Kidney (tissue), 14 donors: ENCODE results near the gene NBAS. TPM values are rescaled to one million over a fixed set of nuclear protein-coding genes. Genes with fewer than 3 reads are reported as not detected.

Source experiments
- DNase-seq, 5 donors: peaks; one replicate each; pipeline ENCODE4 v3.0.0-alpha.2; 2013 to 2020
- FAIRE-seq: peaks from 2 replicates; lab custom pipeline; 2012; peaks lifted over from hg19 to GRCh38; lab: Jason Lieb, UNC
- H3K27ac ChIP-seq, 2 donors: one replicate each; pipeline ENCODE4 v1.7.0; 2013; ENCODE audit warnings: low read depth in 2 of 2, low read length in 2 of 2, inconsistent platforms in 1 of 2
- H3K27me3 ChIP-seq: one replicate; pipeline ENCODE4 v1.7.1; 2013; ENCODE audit warnings: low read length, inconsistent platforms; ENCODE audit not compliant: control insufficient read depth, insufficient read depth
- H3K36me3 ChIP-seq, 3 donors: one replicate each; pipeline versions ENCODE4 v1.7.0 to v1.7.1; 2013; ENCODE audit warnings: low read length in 3 of 3, control low read depth in 1 of 3, inconsistent platforms in 1 of 3; ENCODE audit not compliant: insufficient read depth in 3 of 3, control insufficient read depth in 2 of 3
- H3K4me1 ChIP-seq, 3 donors: one replicate each; pipeline versions ENCODE4 v1.7.0 to v1.7.1; 2013; ENCODE audit warnings: low read length in 3 of 3, inconsistent platforms in 1 of 3, low read depth in 1 of 3; ENCODE audit not compliant: control insufficient read depth in 2 of 3, insufficient read depth in 2 of 3
- H3K4me3 ChIP-seq, 3 donors: one replicate each; pipeline versions ENCODE4 v1.7.0 to v1.8.1; 2013; ENCODE audit warnings: low read length in 3 of 3, control low read depth in 1 of 3, inconsistent platforms in 1 of 3
- H3K9ac ChIP-seq, 3 donors: one replicate each; pipeline versions ENCODE4 v1.7.0 to v1.7.1; 2013; ENCODE audit warnings: low read length in 3 of 3, control low read depth in 1 of 3, inconsistent platforms in 1 of 3
- H3K9me3 ChIP-seq, 3 donors: one replicate each; pipeline versions ENCODE4 v1.7.0 to v1.7.1; 2013; ENCODE audit warnings: low read length in 3 of 3, control low read depth in 1 of 3, inconsistent platforms in 1 of 3; ENCODE audit not compliant: control insufficient read depth in 2 of 3, insufficient read depth in 1 of 3
- CTCF ChIP-seq: IDR thresholded peaks from 3 replicates; pipeline ENCODE4 v1.5.1; 2012; ENCODE audit warnings: mild to moderate bottlenecking, moderate library complexity, borderline replicate concordance; ENCODE audit not compliant: insufficient read depth; ENCODE audit errors: extremely low read depth
- intact Hi-C: fragments of 100-400 bp; cut with DNase I; formaldehyde crosslinking; loops from one replicate; pipeline ENCODE4 v1.11.1; 2022
- polyA plus RNA-seq: library from polyadenylated mRNA; stranded (reverse); fragments of 350-450 nt; fragmentation: Illumina TruSeq; extraction: RNeasy Lipid Tissue Mini Kit (QIAGEN cat#74804); gene quantifications from one replicate; pipeline ENCODE4 v1.2.3, GENCODE V29; 2014; ENCODE audit warnings: low read depth, low replicate concordance; ENCODE audit not compliant: insufficient read depth
- total RNA-seq: library from RNA; stranded (reverse); fragmentation: NEBNext Ultra II Directional; extraction: Animal tissue kit (Norgen Biotek cat#: 25700); gene quantifications from one replicate; pipeline ENCODE4 v1.2.1, GENCODE V29; 2021
- donor health status: control.
- donor health status: control.
- donor health status: control.
- donor health status: control.
- donor health status: control.
- donor health status: DM: yes; HTN: yes; CAD: no.
- donor health status: Normal renal cell carcinoma (clear cell type).

Gene NBAS
- total and polyA plus RNA-seq, 2 donors from 2014 or later: 40.8 to 44.2 TPM

GRCh38 chr2:15359716-15360531 lies 201.2 kb downstream of the NBAS start:
- no peak for TF ChIP-seq CTCF
- no peaks in the 10 kb centered on the region for H3K27me3 ChIP-seq
- intact Hi-C loops: no loop called here
- H3K4me1 ChIP-seq: no peaks in the 10 kb centered on the region
- DNase-seq (no peak), FAIRE-seq (no peak)
- no peaks in the 10 kb centered on the region for H3K9me3 ChIP-seq
- H3K36me3 ChIP-seq: peaks cover 0 to 3% (median 3%) of the 10 kb centered on the region in 3 donors
- no peak overlapping the region for H3K27ac ChIP-seq
- H3K9ac ChIP-seq: no peak overlapping the region
- no peak overlapping the region for H3K4me3 ChIP-seq

GRCh38 chr2:15357922-15358321 lies 203.2 kb downstream of the NBAS start:
- Histone ChIP-seq H3K4me3 (no peak overlapping the region), H3K9ac (no peak overlapping the region), H3K27ac (no peak overlapping the region), H3K27me3 (no peaks in the 10 kb centered on the region), H3K36me3 (peaks cover 0 to 4% (median 3%) of the 10 kb centered on the region in 3 donors), H3K9me3 (no peaks in the 10 kb centered on the region), H3K4me1 (no peaks in the 10 kb centered on the region)
- TF ChIP-seq CTCF: no peak
- DNase-seq (no peak), FAIRE-seq (no peak)
- intact Hi-C loops: no loop called here

- H3K4me3 ChIP-seq: no peak overlapping the region
- H3K4me1 ChIP-seq: no peaks in the 10 kb centered on the region
- no peaks in the 10 kb centered on the region for H3K27me3 ChIP-seq
- intact Hi-C loops: no loop called here
- H3K27ac ChIP-seq: no peak overlapping the region
- peaks cover 0 to 8% (median 3%) of the 10 kb centered on the region in 3 donors for H3K36me3 ChIP-seq
- no peak for FAIRE-seq
- no peak for TF ChIP-seq CTCF
- no peaks in the 10 kb centered on the region for H3K9me3 ChIP-seq
- no peak for DNase-seq
- no peak overlapping the region for H3K9ac ChIP-seq
Measured at GRCh38 chr2:15357186-15357585, 203.9 kb downstream of the NBAS start.
